ENCODE data around the gene NCAPD2.

NCAPD2 gene

GRCh38 chr12:6534945-6535696 lies 41.2 kb downstream of the NCAPD2 start:
- H3K4me3 ChIP-seq (ENCODE audit: control insufficient read depth, low read depth, low read length): peak overlapping the region; percentile 96
- peak; percentile 82 for DNase-seq (ENCODE audit: low read depth)
- no peak for TF ChIP-seq CTCF (conservative IDR thresholded peaks at IDR 0.05; ENCODE audit: control insufficient read depth, insufficient read depth, low read depth, low read length)

DNA sequence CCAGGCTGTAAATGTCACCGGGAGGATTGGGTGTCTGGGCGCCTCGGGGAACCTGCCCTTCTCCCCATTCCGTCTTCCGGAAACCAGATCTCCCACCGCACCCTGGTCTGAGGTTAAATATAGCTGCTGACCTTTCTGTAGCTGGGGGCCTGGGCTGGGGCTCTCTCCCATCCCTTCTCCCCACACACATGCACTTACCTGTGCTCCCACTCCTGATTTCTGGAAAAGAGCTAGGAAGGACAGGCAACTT lies 41.7 kb downstream of the NCAPD2 start:
- no peak for DNase-seq (ENCODE audit: low read depth)
- peak overlapping the region; percentile 96 for H3K4me3 ChIP-seq (ENCODE audit: control insufficient read depth, low read depth, low read length)
- TF ChIP-seq CTCF (conservative IDR thresholded peaks at IDR 0.05; ENCODE audit: control insufficient read depth, insufficient read depth, low read depth, low read length): no peak

DNA sequence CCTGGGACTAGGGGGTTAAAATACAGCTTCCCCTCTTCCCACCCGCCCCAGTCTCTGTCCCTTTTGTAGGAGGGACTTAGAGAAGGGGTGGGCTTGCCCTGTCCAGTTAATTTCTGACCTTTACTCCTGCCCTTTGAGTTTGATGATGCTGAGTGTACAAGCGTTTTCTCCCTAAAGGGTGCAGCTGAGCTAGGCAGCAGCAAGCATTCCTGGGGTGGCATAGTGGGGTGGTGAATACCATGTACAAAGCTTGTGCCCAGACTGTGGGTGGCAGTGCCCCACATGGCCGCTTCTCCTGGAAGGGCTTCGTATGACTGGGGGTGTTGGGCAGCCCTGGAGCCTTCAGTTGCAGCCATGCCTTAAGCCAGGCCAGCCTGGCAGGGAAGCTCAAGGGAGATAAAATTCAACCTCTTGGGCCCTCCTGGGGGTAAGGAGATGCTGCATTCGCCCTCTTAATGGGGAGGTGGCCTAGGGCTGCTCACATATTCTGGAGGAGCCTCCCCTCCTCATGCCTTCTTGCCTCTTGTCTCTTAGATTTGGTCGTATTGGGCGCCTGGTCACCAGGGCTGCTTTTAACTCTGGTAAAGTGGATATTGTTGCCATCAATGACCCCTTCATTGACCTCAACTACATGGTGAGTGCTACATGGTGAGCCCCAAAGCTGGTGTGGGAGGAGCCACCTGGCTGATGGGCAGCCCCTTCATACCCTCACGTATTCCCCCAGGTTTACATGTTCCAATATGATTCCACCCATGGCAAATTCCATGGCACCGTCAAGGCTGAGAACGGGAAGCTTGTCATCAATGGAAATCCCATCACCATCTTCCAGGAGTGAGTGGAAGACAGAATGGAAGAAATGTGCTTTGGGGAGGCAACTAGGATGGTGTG lies 42.3 kb downstream of the NCAPD2 start:
- DNase-seq (ENCODE audit: low read depth): no peak
- no peak for TF ChIP-seq CTCF (conservative IDR thresholded peaks at IDR 0.05; ENCODE audit: control insufficient read depth, insufficient read depth, low read depth, low read length)
- peak overlapping the region; percentile 96 for H3K4me3 ChIP-seq (ENCODE audit: control insufficient read depth, low read depth, low read length)

DNA sequence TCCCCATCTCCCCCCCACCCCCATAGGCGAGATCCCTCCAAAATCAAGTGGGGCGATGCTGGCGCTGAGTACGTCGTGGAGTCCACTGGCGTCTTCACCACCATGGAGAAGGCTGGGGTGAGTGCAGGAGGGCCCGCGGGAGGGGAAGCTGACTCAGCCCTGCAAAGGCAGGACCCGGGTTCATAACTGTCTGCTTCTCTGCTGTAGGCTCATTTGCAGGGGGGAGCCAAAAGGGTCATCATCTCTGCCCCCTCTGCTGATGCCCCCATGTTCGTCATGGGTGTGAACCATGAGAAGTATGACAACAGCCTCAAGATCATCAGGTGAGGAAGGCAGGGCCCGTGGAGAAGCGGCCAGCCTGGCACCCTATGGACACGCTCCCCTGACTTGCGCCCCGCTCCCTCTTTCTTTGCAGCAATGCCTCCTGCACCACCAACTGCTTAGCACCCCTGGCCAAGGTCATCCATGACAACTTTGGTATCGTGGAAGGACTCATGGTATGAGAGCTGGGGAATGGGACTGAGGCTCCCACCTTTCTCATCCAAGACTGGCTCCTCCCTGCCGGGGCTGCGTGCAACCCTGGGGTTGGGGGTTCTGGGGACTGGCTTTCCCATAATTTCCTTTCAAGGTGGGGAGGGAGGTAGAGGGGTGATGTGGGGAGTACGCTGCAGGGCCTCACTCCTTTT lies 43.1 kb downstream of the NCAPD2 start:
- peak overlapping the region; percentile 96 for H3K4me3 ChIP-seq (ENCODE audit: control insufficient read depth, low read depth, low read length)
- TF ChIP-seq CTCF (conservative IDR thresholded peaks at IDR 0.05; ENCODE audit: control insufficient read depth, insufficient read depth, low read depth, low read length): no peak
- no peak for DNase-seq (ENCODE audit: low read depth)

DNA sequence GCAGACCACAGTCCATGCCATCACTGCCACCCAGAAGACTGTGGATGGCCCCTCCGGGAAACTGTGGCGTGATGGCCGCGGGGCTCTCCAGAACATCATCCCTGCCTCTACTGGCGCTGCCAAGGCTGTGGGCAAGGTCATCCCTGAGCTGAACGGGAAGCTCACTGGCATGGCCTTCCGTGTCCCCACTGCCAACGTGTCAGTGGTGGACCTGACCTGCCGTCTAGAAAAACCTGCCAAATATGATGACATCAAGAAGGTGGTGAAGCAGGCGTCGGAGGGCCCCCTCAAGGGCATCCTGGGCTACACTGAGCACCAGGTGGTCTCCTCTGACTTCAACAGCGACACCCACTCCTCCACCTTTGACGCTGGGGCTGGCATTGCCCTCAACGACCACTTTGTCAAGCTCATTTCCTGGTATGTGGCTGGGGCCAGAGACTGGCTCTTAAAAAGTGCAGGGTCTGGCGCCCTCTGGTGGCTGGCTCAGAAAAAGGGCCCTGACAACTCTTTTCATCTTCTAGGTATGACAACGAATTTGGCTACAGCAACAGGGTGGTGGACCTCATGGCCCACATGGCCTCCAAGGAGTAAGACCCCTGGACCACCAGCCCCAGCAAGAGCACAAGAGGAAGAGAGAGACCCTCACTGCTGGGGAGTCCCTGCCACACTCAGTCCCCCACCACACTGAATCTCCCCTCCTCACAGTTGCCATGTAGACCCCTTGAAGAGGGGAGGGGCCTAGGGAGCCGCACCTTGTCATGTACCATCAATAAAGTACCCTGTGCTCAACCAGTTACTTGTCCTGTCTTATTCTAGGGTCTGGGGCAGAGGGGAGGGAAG lies 43.9 kb downstream of the NCAPD2 start:
- DNase-seq (ENCODE audit: low read depth): peak; percentile 84
- H3K4me3 ChIP-seq (ENCODE audit: control insufficient read depth, low read depth, low read length): peak overlapping the region; percentile 13
- TF ChIP-seq CTCF (conservative IDR thresholded peaks at IDR 0.05; ENCODE audit: control insufficient read depth, insufficient read depth, low read depth, low read length): peak; percentile 65
